Loucy (cell line): ENCODE measurements around the gene PPP2R3B.
"Not testable (repeated sequence)": the region's sequence is repeated elsewhere in the genome, so short reads cannot be mapped to it uniquely, and the experiment has no call there.

ENCODE experiments used
- H2AFZ ChIP-seq: fragments of 200-600 bp; sonication (generic); 2 replicates; pipeline ENCODE4 v1.6.0; 2016; ENCODE audit warnings: antibody characterized with exemption, mild to moderate bottlenecking, low read length, moderate library complexity
- H3F3A ChIP-seq: fragments of 200-600 bp; 2 replicates; pipeline ENCODE4 v1.6.0; 2016; ENCODE audit warnings: antibody characterized with exemption, low read depth, mild to moderate bottlenecking
- H3K27me3 ChIP-seq: fragments of 200-600 bp; sonication (generic); 2 replicates; pipeline ENCODE4 v1.6.1; 2014; ENCODE audit warnings: low read length, mild to moderate bottlenecking; ENCODE audit not compliant: insufficient read depth, poor library complexity, severe bottlenecking
- H3K36me3 ChIP-seq: fragments of 200-600 bp; sonication (generic); 2 replicates; pipeline ENCODE4 v1.6.1; 2016; ENCODE audit warnings: low read length; ENCODE audit not compliant: insufficient read depth
- H3K4me1 ChIP-seq: fragments of 200-600 bp; sonication (generic); 2 replicates; pipeline ENCODE4 v1.5.1; 2014; ENCODE audit warnings: low read length, mild to moderate bottlenecking; ENCODE audit not compliant: insufficient read depth, poor library complexity, severe bottlenecking
- H3K4me2 ChIP-seq: fragments of 200-600 bp; sonication (generic); 2 replicates; pipeline ENCODE4 v1.6.0; 2014; ENCODE audit warnings: antibody characterized with exemption, low read length, low read depth, mild to moderate bottlenecking; ENCODE audit not compliant: poor library complexity, severe bottlenecking
- H3K4me3 ChIP-seq: fragments of 200-600 bp; sonication (generic); 2 replicates; pipeline ENCODE4 v1.5.1; 2014; ENCODE audit warnings: low read length, mild to moderate bottlenecking, mixed read lengths; ENCODE audit not compliant: poor library complexity, severe bottlenecking
- H3K79me2 ChIP-seq: fragments of 200-600 bp; sonication (generic); 2 replicates; pipeline ENCODE4 v1.6.1; 2014; ENCODE audit warnings: low read length; ENCODE audit not compliant: insufficient read depth
- H3K9ac ChIP-seq: fragments of 200-600 bp; sonication (generic); 2 replicates; pipeline ENCODE4 v1.6.0; 2014; ENCODE audit warnings: mild to moderate bottlenecking, low read depth, low read length, moderate library complexity; ENCODE audit not compliant: poor library complexity, severe bottlenecking
- H3K9me2 ChIP-seq: fragments of 200-600 bp; sonication (generic); replicated peaks from 2 replicates; pipeline ENCODE4 v1.6.1; 2016; ENCODE audit warnings: low read depth, low read length, mixed read lengths
- H3K9me3 ChIP-seq: fragments of 200-600 bp; sonication (generic); 2 replicates; pipeline ENCODE4 v1.6.1; 2014; ENCODE audit warnings: mild to moderate bottlenecking, antibody characterized with exemption, low read length, low read depth; ENCODE audit not compliant: insufficient read depth
- H4K20me1 ChIP-seq: fragments of 200-600 bp; sonication (generic); 2 replicates; pipeline ENCODE4 v1.6.0; 2014; ENCODE audit warnings: antibody characterized with exemption, low read length, mild to moderate bottlenecking; ENCODE audit not compliant: insufficient read depth, poor library complexity, severe bottlenecking
- EZH2phosphoT487 ChIP-seq: fragments of 200-600 bp; IDR thresholded peaks from 2 replicates; pipeline ENCODE4 v1.6.1; 2018; ENCODE audit warnings: antibody characterized with exemption, mild to moderate bottlenecking, moderate library complexity, borderline replicate concordance
- TF ChIP-seq, protein P1 (sequence below): fragments of 200-600 bp; sonication (generic); conservative IDR thresholded peaks from 2 replicates; pipeline ENCODE4 v1.5.1; 2014; ENCODE audit warnings: mild to moderate bottlenecking, antibody characterized with exemption, low read length

The PPP2R3B gene

DNA sequence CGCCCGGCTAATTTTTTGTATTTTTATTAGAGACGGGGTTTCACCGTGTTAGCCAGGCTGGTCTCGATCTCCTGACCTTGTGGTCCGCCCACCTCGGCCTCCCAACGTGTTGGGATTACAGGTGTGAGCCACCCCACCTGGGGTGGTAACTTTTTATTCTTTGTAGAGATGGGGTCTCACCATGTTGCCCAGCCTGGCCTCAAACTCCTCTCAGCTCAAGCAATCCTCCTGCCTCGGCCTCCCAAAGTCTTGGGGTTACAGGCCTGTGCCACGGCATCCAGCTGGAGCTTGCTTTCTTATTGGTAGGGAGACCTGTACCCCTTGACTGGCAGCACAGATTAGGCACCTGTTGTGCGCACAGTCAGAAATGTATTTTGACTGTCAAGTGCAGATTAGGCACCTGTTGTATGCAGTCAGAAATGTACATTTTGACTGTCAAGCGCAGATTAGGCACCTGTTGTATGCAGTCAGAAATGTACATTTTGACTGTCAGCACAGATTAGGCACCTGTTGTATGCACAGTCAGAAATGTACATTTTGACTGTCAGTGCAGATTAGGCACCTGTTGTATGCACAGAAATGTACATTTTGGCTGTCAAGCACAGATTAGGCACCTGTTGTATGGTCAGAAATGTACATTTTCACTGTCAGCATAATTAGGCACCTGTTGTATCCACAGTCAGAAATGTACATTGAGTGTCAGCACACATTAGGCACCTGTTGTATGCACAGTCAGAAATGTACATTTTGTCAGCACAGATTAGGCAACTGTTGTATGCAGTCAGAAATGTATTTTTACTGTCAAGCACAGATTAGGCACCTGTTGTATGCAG lies 80.7 kb downstream of the PPP2R3B start:
- H2AFZ ChIP-seq, H3K9ac ChIP-seq, H4K20me1 ChIP-seq, H3K9me2 ChIP-seq, H3K36me3 ChIP-seq, H3K79me2 ChIP-seq, H3K4me2 ChIP-seq, H3K27me3 ChIP-seq, H3K4me3 ChIP-seq, H3K9me3 ChIP-seq, H3F3A ChIP-seq, H3K4me1 ChIP-seq: not testable (repeated sequence)

DNA sequence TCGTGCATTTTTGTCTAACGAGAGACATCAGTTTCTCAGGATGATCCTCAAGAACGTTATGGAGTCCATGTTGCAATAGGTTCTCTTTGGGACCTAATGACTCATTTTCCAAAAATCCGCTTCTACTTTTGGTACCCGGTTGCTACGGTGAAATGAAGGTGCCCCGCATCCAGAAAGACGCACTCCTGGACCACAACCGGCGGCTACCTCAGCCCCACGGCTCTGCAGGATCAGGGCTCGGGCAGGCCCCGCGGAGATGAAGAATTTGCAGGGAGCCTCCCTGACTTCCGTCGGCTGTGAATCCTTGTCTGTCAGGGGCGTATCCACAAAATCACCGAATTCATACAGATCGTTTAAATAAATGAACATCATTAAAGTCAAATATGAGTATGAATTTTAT lies 83.7 kb downstream of the PPP2R3B start:
- no peaks in the 10 kb centered on the region for H3K9me2 ChIP-seq
- H4K20me1 ChIP-seq = no peaks in the 10 kb centered on the region
- no peaks in the 10 kb centered on the region for H3F3A ChIP-seq
- no peak overlapping the region for H3K4me3 ChIP-seq
- no peak overlapping the region for H3K9ac ChIP-seq
- no peak overlapping the region for H3K4me2 ChIP-seq
- TF ChIP-seq, protein P1, sequence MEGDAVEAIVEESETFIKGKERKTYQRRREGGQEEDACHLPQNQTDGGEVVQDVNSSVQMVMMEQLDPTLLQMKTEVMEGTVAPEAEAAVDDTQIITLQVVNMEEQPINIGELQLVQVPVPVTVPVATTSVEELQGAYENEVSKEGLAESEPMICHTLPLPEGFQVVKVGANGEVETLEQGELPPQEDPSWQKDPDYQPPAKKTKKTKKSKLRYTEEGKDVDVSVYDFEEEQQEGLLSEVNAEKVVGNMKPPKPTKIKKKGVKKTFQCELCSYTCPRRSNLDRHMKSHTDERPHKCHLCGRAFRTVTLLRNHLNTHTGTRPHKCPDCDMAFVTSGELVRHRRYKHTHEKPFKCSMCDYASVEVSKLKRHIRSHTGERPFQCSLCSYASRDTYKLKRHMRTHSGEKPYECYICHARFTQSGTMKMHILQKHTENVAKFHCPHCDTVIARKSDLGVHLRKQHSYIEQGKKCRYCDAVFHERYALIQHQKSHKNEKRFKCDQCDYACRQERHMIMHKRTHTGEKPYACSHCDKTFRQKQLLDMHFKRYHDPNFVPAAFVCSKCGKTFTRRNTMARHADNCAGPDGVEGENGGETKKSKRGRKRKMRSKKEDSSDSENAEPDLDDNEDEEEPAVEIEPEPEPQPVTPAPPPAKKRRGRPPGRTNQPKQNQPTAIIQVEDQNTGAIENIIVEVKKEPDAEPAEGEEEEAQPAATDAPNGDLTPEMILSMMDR = no peak
- TF ChIP-seq EZH2phosphoT487 = no peak
- no peaks in the 10 kb centered on the region; the same call in 1 of the 2 replicates for H3K36me3 ChIP-seq
- H3K79me2 ChIP-seq = no peaks in the 10 kb centered on the region
- no peaks in the 10 kb centered on the region for H3K4me1 ChIP-seq
- no peaks in the 10 kb centered on the region for H3K9me3 ChIP-seq
- no peak overlapping the region for H2AFZ ChIP-seq
- H3K27me3 ChIP-seq = no peaks in the 10 kb centered on the region

DNA sequence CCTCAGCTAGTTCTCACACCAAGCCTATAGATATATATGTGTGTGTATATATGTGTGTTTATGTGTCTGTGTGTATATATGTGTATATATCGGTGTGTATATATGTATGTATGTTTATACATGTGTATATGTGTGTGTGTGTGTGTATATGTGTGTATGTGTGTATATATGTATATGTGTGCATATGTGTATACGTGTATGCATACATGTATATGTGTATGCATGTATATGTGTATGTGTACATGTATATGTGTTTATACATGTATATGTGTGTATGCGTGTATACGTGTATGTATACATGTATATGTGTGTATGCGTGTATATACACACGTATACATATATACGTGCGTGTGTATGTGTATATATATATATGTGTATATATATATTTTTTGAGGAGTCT lies 86.4 kb downstream of the PPP2R3B start:
- Histone ChIP-seq H3K9me3 (no peaks in the 10 kb centered on the region), H2AFZ (no peak overlapping the region), H3K4me1 (no peaks in the 10 kb centered on the region), H3K27me3 (no peaks in the 10 kb centered on the region), H3K79me2 (no peaks in the 10 kb centered on the region), H3F3A (no peaks in the 10 kb centered on the region), H4K20me1 (no peaks in the 10 kb centered on the region), H3K9me2 (no peaks in the 10 kb centered on the region), H3K4me3 (no peak overlapping the region), H3K36me3 (no peaks in the 10 kb centered on the region; the same call in 1 of the 2 replicates), H3K4me2 (no peak overlapping the region), H3K9ac (no peak overlapping the region)
- TF ChIP-seq EZH2phosphoT487 = no peak
- TF ChIP-seq, protein P1 = no peak

DNA sequence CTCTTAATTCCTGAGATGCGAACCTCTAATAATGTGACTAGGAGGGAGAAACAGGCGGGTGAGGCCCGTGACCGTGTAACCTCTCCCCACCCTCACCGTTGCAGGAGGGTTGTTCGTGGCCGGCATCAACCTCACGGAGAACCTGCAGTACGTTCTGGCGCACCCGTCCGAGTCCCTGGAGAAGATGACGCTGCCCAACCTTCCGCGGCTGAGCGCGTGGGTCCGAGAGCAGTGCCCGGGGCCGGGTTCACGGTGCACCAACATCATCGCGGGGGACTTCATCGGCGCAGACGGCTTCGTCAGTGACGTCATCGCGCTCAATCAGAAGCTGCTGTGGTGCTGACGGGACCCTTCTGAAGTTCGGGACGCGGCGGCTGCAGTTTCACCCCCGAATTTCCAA lies 87.7 kb downstream of the PPP2R3B start:
- Histone ChIP-seq H3K9me3 (no peaks in the 10 kb centered on the region), H3K79me2 (no peaks in the 10 kb centered on the region), H3K4me3 (no peak overlapping the region), H3K27me3 (no peaks in the 10 kb centered on the region), H3F3A (no peaks in the 10 kb centered on the region), H3K9me2 (no peaks in the 10 kb centered on the region), H2AFZ (no peak overlapping the region), H3K9ac (no peak overlapping the region), H3K4me1 (no peaks in the 10 kb centered on the region), H4K20me1 (no peaks in the 10 kb centered on the region), H3K36me3 (no peaks in the 10 kb centered on the region; the same call in 1 of the 2 replicates), H3K4me2 (no peak overlapping the region)
- TF ChIP-seq EZH2phosphoT487 = no peak
- TF ChIP-seq, protein P1 = no peak
